ENCODE data around the gene KCNMB2. TPM values are rescaled to one million over a fixed set of nuclear protein-coding genes. Genes with fewer than 3 reads are reported as not detected.

Gene KCNMB2
- total RNA-seq, 1 experiment from 2014 or later = 0.06 TPM

- no peak for DNase-seq (ENCODE audit: low read depth)
These were observed 110.1 kb downstream of the KCNMB2 start for GRCh38 chr3:178646186-178646862.

DNA sequence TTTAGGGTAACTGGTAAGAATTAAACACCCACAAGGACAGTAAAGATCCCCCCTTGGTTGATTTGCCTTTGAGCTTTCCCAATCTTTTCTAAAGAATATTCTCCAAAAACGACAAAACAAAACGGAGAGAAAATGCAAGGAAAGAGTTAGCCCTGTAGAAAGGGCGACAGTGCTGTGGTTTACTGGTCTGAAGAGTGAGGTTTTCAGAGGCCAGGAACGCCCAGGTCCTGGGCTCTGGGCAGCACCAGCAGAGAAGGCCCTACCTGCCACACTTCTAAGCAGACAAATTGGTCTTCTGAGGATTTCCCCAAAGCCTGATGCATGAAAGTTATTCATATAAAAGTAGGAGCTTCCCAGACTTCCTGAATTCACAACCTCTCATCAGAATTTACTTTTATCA lies 119.3 kb downstream of the KCNMB2 start:
- DNase-seq (ENCODE audit: low read depth) = no peak

- no peak for DNase-seq (ENCODE audit: low read depth)
These were observed 122.6 kb downstream of the KCNMB2 start for GRCh38 chr3:178658694-178659325.

DNA sequence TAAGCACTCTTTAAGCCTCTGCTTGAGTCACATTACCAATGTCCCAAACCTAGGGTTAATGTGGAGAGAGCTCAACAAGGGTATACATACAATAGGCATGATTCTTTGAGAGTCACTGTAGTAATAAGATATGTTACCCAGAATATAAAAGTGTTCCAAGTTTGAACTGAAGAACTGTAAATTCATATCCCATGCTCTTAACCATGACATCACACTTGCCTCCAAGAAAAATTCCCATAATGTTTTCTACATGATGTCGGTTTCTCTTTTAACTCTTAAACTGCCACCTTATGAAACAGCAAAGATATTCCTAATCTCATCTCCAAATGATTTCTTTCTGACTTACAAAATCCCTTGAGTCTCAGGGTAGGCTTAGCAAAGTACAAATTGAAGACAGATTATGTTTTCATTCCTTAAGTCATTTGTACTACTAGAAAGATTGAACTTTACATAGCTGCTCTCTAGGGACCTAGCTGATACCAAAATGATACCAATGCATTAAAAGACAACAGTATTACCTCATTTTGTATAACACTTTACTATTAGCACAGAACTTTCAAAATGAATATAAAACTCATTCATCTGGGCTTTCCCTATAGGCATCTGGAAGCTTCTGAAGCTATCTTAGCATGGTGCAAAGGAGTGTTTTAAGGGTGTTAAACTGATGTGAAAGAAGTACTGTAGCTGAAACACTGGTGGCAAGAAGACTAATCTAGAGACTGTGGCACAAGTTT lies 127.1 kb downstream of the KCNMB2 start:
- DNase-seq (ENCODE audit: low read depth) = no peak

- no peak for DNase-seq (ENCODE audit: low read depth)
These were observed 129.5 kb downstream of the KCNMB2 start for GRCh38 chr3:178665747-178666146.

GRCh38 chr3:178669022-178669601 lies 132.9 kb downstream of the KCNMB2 start:
- DNase-seq (ENCODE audit: low read depth) = no peak

GRCh38 chr3:178669758-178670157 lies 133.5 kb downstream of the KCNMB2 start:
- DNase-seq (ENCODE audit: low read depth) = no peak

DNA sequence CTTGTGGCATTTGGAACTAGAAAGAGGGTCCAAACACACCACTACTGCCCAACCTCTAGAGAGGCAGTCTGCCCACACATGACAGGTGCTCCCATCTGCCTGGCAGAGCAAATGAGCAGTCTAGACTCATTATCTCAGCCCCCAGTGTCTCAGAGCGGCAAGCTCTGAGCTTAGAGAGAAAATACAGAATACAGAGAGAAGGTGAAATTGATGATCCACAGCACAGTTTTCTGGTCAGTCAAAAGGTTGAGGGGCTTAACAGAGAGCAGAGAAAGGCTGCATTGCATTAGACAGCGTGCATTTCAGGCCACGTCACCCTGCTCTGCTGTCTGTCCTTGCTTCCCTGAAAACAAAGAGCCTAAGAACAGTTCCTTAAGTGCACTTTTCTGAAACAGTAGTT lies 135.1 kb downstream of the KCNMB2 start:
- DNase-seq (ENCODE audit: low read depth) = peak; percentile 39

DNA sequence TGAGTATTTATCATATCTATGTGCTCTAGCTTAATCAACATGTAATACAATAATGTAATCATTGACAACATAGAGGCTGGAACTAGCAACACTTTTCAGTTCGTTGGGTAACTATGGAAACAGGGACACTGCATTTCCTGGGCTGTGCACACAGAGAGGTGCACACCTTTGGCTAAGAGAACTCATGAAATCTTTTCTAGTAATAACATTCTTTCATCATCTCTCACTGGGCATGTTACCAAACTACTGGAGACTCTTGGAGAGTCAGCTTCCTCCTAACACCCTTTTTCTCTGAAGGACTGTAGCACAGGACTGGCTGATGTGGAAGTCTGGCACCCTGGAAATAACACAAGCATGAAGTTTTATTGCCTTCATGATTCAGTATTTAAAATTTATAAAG lies 135.6 kb downstream of the KCNMB2 start:
- DNase-seq (ENCODE audit: low read depth) = peak; percentile 64

GRCh38 chr3:178672275-178672674 lies 136.0 kb downstream of the KCNMB2 start:
- peak; percentile 12 for DNase-seq (ENCODE audit: low read depth)

DNA sequence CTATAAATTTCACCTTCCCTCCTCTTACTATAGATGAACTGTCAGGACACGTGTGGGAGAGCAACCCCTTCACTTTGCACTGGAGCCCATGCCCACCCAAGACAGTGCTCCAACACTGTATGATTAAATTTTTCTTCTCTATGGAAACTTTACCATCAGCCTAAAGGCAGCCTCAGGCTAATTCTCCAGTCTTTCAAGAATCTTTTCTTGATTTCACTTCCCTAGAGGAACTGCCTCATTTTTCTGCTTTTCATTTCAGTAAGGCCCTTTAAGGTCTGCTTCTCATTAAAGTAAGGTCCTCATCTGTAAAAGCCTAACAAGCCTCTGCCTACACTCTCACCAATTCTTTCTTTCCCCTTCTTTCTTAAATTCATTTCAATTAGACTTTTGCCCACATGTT lies 137.3 kb downstream of the KCNMB2 start:
- no peak for DNase-seq (ENCODE audit: low read depth)

- no peak for DNase-seq (ENCODE audit: low read depth)
These were observed 139.8 kb downstream of the KCNMB2 start for GRCh38 chr3:178676077-178676476.

DNA sequence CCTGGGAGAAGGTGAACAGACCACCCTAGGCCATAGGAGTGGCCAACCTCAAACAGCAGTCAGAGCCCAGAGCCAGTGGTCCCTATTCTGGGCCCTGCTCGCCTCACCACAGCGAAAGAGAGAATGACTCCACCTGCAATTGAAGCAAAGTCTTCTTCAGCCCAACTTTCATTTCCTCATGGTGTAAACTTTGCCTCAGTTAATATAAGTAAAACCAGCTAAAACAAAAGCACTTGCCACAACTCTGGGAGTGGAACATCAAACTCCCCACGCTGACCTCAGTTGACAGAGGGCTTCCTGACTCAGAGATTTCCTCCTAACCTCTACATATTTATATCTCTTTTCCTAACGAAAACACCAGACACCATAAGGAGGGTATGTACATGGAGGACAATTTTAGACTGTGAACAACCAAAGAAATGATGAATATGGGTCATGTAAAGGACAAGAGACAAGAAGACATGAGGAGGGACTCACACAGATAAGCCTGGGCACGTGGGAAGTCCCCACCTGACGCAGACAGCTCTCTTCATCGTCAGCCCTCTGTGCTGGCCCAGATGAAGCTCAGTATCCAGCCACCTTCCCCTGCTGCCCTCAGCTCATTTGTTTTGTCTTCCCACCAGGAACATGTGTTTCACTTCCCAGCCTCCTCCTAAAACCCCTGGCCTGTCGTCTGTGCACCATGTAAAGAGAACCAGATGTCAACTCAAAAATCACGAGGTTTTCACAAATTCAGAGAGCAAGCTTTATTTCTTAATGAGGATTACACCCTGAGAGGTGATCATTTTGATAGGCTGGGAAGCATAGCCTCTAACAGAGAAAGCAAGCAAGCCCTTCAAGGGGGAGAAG lies 140.9 kb downstream of the KCNMB2 start:
- no peak for DNase-seq (ENCODE audit: low read depth)

DNA sequence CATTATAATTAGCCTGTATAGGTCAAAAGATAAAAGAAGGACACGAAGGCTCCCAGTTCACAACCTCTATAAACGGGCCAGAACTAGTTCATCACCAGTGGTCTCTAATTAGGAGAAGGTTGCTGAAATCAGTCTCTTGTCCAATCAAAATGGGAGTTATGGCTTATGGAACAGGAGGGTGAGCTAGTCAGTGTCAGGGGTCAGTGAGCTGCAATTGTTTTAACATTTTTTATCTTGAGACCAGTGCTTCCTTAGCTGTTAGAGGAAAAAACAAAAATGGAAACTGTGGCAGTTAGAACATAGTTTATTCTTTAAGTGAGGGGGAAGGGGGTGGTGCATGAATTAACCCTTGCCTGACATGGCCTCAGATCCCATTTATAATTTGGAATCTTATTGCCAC lies 141.7 kb downstream of the KCNMB2 start:
- DNase-seq (ENCODE audit: low read depth) = no peak

DNA sequence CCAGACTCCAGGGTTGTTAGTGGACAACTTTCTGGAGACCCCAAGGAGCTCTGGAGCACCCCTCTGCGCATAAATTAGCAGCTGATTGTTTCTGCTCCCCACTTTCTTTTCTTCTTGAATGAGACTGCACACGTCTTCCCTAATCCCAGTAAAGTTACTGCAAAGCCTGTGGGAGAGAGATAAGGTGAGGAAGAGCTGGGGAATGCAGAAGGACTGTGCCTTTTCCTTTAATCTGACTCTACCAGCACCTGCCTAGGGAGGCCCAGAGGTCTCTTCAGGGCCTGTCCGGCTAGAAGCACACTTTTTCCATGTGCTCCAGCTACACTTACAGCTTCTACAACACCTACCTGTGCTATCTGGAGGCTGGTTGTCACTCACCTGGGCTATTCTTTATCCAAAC lies 143.8 kb downstream of the KCNMB2 start:
- no peak for DNase-seq (ENCODE audit: low read depth)

GRCh38 chr3:178680489-178680888 lies 144.3 kb downstream of the KCNMB2 start:
- DNase-seq (ENCODE audit: low read depth) = no peak

DNA sequence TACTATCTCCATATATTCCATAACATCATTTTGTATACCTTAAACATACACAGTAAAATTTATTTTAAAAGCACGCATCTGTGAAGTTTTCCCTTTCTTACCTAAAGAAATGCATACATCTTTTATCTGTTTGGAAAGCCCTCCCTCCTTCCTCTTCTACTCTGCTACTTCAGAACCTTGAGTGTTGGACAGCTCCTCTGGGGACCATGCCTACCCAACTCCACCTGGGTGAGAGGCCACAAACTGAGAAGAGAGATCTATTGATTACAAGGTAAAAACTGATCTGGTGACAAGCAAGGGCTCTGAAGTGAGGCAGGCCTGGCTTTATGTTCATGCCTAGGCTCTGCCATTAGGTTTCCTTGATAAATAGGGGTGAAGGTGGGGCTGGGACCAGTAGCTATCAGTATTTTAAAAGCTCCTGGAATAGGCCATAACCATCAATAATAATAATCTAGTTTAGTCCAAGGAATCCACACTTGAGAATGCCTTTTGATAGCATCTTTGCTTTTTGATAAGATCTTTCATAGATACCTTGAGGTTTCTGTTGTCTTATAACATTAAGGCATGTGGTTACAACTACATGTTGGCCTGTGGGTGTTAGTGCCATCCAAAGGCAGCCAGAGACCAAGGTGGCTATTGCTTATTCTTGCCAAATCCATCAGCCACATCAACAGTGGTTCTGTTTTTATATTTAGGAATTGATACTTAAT lies 148.8 kb downstream of the KCNMB2 start:
- DNase-seq (ENCODE audit: low read depth) = peak; percentile 17

DNA sequence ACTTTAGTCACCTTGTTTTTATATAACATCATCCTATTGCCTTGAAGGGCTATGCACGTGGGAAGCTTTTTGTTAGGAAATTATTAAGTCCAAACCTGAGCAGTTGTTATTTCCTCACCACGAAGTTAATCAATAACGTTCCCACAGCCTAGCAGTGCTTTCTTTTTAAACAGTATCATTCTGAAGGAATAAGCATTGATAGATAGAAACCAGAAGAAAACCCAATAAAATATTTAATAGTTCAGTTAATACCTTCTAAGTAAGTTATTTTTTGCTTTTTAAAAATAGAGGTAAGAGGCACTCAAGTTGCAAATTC lies 149.3 kb downstream of the KCNMB2 start:
- no peak for DNase-seq (ENCODE audit: low read depth)

DNA sequence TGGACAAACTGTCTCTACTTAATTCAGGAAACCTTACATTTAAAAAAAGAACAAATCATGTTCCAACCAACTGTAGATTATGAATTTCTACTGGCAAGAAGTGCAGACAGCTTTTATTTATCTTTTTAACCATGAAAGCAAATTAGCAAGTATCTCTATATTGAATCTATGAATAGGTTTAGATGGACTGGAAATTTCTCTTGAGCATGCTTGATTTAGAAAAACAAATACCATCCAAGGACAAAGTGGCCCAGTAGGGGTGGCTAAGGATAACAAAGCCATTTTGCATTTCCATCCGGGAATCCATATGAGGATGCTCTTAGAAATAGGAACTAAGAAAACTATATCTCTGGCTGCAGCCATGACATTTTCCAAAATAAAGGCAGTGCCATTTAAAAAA lies 150.6 kb downstream of the KCNMB2 start:
- DNase-seq (ENCODE audit: low read depth) = no peak

DNA sequence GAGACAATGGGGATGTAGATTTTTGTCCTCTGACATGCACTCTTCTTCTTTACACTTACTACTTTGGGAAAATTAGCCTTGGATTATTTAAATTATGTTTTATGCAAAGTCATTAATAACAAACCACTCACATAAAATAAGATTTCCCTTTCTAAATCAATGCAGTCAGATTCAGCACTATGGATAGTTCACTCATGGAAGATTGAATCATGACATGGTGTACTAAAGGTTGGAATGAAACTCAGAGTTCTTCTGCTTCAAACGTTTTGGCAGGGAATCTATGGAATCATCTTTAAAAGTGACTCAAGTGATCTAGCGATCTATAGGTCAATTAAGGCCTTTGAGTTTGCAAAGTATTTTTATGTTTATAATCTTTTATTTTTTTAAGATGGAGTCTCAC lies 154.3 kb downstream of the KCNMB2 start:
- DNase-seq (ENCODE audit: low read depth) = no peak

DNA sequence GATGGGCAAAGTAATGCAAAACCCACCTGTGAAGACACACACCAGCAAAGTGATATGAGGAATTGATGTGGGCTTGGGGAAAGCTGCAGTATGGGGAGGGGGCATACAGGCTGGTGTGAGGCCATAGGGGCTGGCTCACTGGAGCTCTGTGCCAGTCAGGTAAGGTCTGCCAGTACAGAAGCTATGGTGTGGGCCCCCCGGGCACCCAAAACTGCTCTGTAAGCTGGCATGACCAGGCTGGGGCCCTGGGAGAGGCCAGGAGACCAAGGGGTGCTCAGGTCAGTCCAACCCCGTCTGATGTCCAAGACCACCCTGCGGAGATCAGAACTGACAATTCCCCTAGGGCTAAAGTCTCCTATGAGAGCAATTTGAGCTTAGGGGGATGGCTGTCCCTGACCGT lies 163.1 kb downstream of the KCNMB2 start:
- no peak for DNase-seq (ENCODE audit: low read depth)
